HepG2 (cell line): ENCODE measurements around the gene HEXIM1. TPM values are rescaled to one million over a fixed set of nuclear protein-coding genes. Genes with fewer than 3 reads are reported as not detected.

Experiments
- ATAC-seq: fragments of 200-7000 bp; cut with Tn5 transposase; 3 replicates; pipeline ENCODE4 v1.9.1; 2020; ENCODE audit warnings: mild to moderate bottlenecking, moderate library complexity
- BruUV-seq: library from RNA; stranded (reverse); fragments of 400-500 nt; replicated peaks from 2 replicates; lab custom pipeline; 2021; lab: Mats Ljungman, UMichigan
- CTCF ChIA-PET: fragments of 300-600 bp; formaldehyde crosslinking; extraction: SDS; loops from one replicate; lab custom pipeline; 2021; ENCODE audit warnings: low total read pairs, inconsistent platforms, low intra/inter-chr PET ratio; lab: Yijun Ruan, JAX
- POLR2A ChIA-PET: fragments of 350-600 bp; sonication (Branson Sonifier 250); formaldehyde crosslinking; loops from one replicate; lab custom pipeline; 2020; ENCODE audit warnings: antibody characterized with exemption, inconsistent platforms; lab: Yijun Ruan, JAX
- DNase-seq: peaks from one replicate; pipeline ENCODE4 v3.0.0-alpha.2; 2015; ENCODE audit warnings: low spot score
- FAIRE-seq: peaks from 3 replicates; lab custom pipeline; 2011; peaks lifted over from hg19 to GRCh38; lab: Jason Lieb, UNC
- H2AFZ ChIP-seq: one replicate; pipeline ENCODE4 v1.6.1; 2011; ENCODE audit warnings: low read length, inconsistent platforms
- H3K27ac ChIP-seq: fragments of 300-600 bp; 3 replicates; pipeline ENCODE4 v1.8.0; 2011; ENCODE audit warnings: mixed run types, mild to moderate bottlenecking, mixed read lengths, low read length, inconsistent platforms; ENCODE audit not compliant: insufficient read depth; ENCODE audit errors: extremely low read length
- H3K27me3 ChIP-seq, 2 experiments: fragments of 200-600 bp in 1 of 2; 2 replicates in 1 of 2; 3 replicates in 1 of 2; pipeline versions ENCODE4 v1.6.0 to v1.8.0; 2011; ENCODE audit warnings: low read length in 2 of 2, mild to moderate bottlenecking in 2 of 2, moderate library complexity in 2 of 2, inconsistent platforms in 1 of 2; ENCODE audit not compliant: insufficient read depth in 2 of 2, control insufficient read depth in 1 of 2
- H3K36me3 ChIP-seq, 2 experiments: fragments of 200-600 bp in 1 of 2; replicated peaks in 1 of 2; 2 replicates in 1 of 2; 3 replicates in 1 of 2; pipeline versions ENCODE4 v1.5.1 to v1.8.0; 2011; ENCODE audit warnings: low read length in 2 of 2, inconsistent platforms in 1 of 2; ENCODE audit not compliant: insufficient read depth in 2 of 2, control insufficient read depth in 1 of 2
- H3K4me1 ChIP-seq: 2 replicates; pipeline ENCODE4 v1.5.1; 2012; ENCODE audit warnings: low read length, inconsistent platforms; ENCODE audit not compliant: insufficient read depth
- H3K4me2 ChIP-seq: 2 replicates; pipeline ENCODE4 v1.6.0; 2011; ENCODE audit warnings: low read depth, low read length, inconsistent platforms
- H3K4me3 ChIP-seq, 3 experiments: fragments of 200-600 bp in 1 of 3; sonication (generic), shearing (Covaris generic) in 1 of 3; replicated peaks in 1 of 3; 2 replicates each; pipeline ENCODE4 v1.5.1; 2011 to 2016; ENCODE audit warnings: low read length in 3 of 3, inconsistent platforms in 2 of 3, low read depth in 2 of 3, mild to moderate bottlenecking in 2 of 3, control low read depth in 1 of 3, mixed read lengths in 1 of 3; ENCODE audit not compliant: insufficient read depth in 1 of 3
- H3K79me2 ChIP-seq: one replicate; pipeline ENCODE4 v1.6.1; 2011; ENCODE audit warnings: low read length, inconsistent platforms; ENCODE audit not compliant: insufficient read depth
- H3K9ac ChIP-seq: 2 replicates; pipeline ENCODE4 v1.6.0; 2011; ENCODE audit warnings: mild to moderate bottlenecking, low read depth, low read length, inconsistent platforms; ENCODE audit not compliant: insufficient read depth
- H3K9me3 ChIP-seq: 2 replicates; pipeline ENCODE4 v1.5.1; 2012; ENCODE audit warnings: mild to moderate bottlenecking, low read length
- H4K20me1 ChIP-seq: 2 replicates; pipeline ENCODE4 v1.6.0; 2011; ENCODE audit warnings: inconsistent platforms, mild to moderate bottlenecking, low read length, moderate library complexity; ENCODE audit not compliant: insufficient read depth
- CBX2 ChIP-seq, 2 experiments: fragments of 200-600 bp in 1 of 2; sonication (generic); formaldehyde crosslinking in 1 of 2; IDR thresholded peaks; 2 replicates each; pipeline versions ENCODE4 v1.7.0 to v1.8.1; 2018 to 2022; ENCODE audit warnings: low read depth in 2 of 2, low read length in 1 of 2, mild to moderate bottlenecking in 1 of 2, missing genetic modification reagents in 1 of 2
- GATAD2A ChIP-seq: IDR thresholded peaks from 2 replicates; pipeline ENCODE4 v1.6.1; 2016
- HDAC6 ChIP-seq: fragments of 200-600 bp; sonication (generic); IDR thresholded peaks from 2 replicates; pipeline ENCODE4 v1.7.0; 2017; ENCODE audit warnings: mild to moderate bottlenecking, antibody characterized with exemption, low read length, low read depth
- HES4 ChIP-seq: sonication (generic); formaldehyde crosslinking; IDR thresholded peaks from 2 replicates; pipeline ENCODE4 v1.9.0; 2021; ENCODE audit warnings: mild to moderate bottlenecking, missing genetic modification reagents, borderline replicate concordance
- IRX3 ChIP-seq: sonication (generic); formaldehyde crosslinking; IDR thresholded peaks from 2 replicates; pipeline ENCODE4 v1.8.1; 2023; ENCODE audit warnings: mild to moderate bottlenecking, low read depth, missing genetic modification reagents, borderline replicate concordance
- ISL2 ChIP-seq: sonication (generic); formaldehyde crosslinking; IDR thresholded peaks from 2 replicates; pipeline ENCODE4 v1.5.0; 2020; ENCODE audit warnings: missing genetic modification reagents
- MEIS1 ChIP-seq: sonication (generic); formaldehyde crosslinking; IDR thresholded peaks from 2 replicates; pipeline ENCODE4 v1.9.0; 2021; ENCODE audit warnings: mild to moderate bottlenecking, missing genetic modification reagents, moderate library complexity, borderline replicate concordance
- NFKBIZ ChIP-seq: IDR thresholded peaks from 2 replicates; pipeline ENCODE4 v1.6.1; 2018; ENCODE audit warnings: missing genetic modification reagents, missing compliant biosample characterization
- SMAD1 ChIP-seq: sonication (generic); formaldehyde crosslinking; IDR thresholded peaks from 2 replicates; pipeline ENCODE4 v1.4.0; 2020; ENCODE audit warnings: missing genetic modification reagents, low read depth, mild to moderate bottlenecking, borderline replicate concordance
- SMAD3 ChIP-seq: sonication (generic); formaldehyde crosslinking; IDR thresholded peaks from 2 replicates; pipeline ENCODE4 v1.4.0; 2020; ENCODE audit warnings: missing genetic modification reagents
- ZFP90 ChIP-seq: sonication (generic); formaldehyde crosslinking; IDR thresholded peaks from 2 replicates; pipeline ENCODE4 v1.8.0; 2022; ENCODE audit warnings: missing genetic modification reagents, mild to moderate bottlenecking, inconsistent platforms, borderline replicate concordance
- ZNF33A ChIP-seq: sonication (generic); formaldehyde crosslinking; IDR thresholded peaks from 2 replicates; pipeline ENCODE4 v1.5.1; 2020; ENCODE audit warnings: missing genetic modification reagents, mild to moderate bottlenecking, moderate library complexity, borderline replicate concordance
- ZNF841 ChIP-seq: sonication (generic); formaldehyde crosslinking; IDR thresholded peaks from 2 replicates; pipeline ENCODE4 v1.8.1; 2023; ENCODE audit warnings: missing genetic modification reagents, borderline replicate concordance
- WGBS: methylation state at CpG from one replicate; pipeline ENCODE4 v1.1.6; 2017; ENCODE audit warnings: low lambda C conversion rate; 5-methylcytosine and 5-hydroxymethylcytosine counted together
- in situ Hi-C: cut with HindIII; loops from 2 replicates; pipeline ENCODE4 v1.10.0; 2017; ENCODE audit warnings: low pct_unique_long_range_greater_than_20kb; ENCODE audit not compliant: extremely low pct_ligation_motif_present
- intact Hi-C: fragments of 100-400 bp; cut with micrococcal nuclease; formaldehyde crosslinking; loops from one replicate; pipeline ENCODE4 v1.10.0; 2022; ENCODE audit not compliant: unreplicated experiment
- polyA plus RNA-seq, 8 experiments: library from polyadenylated mRNA; depleted of rRNA in 3 of 8; stranded (reverse) in 7 of 8; unstranded in 1 of 8; fragments of >200 nt; fragmentation: Illumina TruSeq in 4 of 8; extraction: Trizol in 4 of 8; gene quantifications; 2 replicates each; pipeline versions ENCODE4 v1.2.1 to v1.2.3, GENCODE V29; 2011 to 2016; ENCODE audit warnings: low read depth in 4 of 8, missing spikeins in 1 of 8, mixed read lengths in 1 of 8; ENCODE audit not compliant: insufficient read depth in 1 of 8
- total RNA-seq, 5 experiments: library from RNA; depleted of rRNA; stranded (reverse); fragments of >200 nt; fragmentation: Illumina TruSeq; extraction: Trizol; gene quantifications; 2 replicates each; pipeline ENCODE4 v1.2.3, GENCODE V29; 2016; ENCODE audit warnings: low read depth in 1 of 5
- TF ChIP-seq, protein P1 (sequence below): sonication (generic); formaldehyde crosslinking; IDR thresholded peaks from 2 replicates; pipeline ENCODE4 v1.5.1; 2020; ENCODE audit warnings: mild to moderate bottlenecking, missing genetic modification reagents, borderline replicate concordance
- TF ChIP-seq, protein P2 (sequence below), 2 experiments: sonication (generic) in 1 of 2; formaldehyde crosslinking in 1 of 2; IDR thresholded peaks; 2 replicates each; pipeline versions ENCODE4 v1.4.0 to v1.6.1; 2018 to 2020; ENCODE audit warnings: missing genetic modification reagents in 2 of 2, borderline replicate concordance in 1 of 2, low read depth in 1 of 2, mild to moderate bottlenecking in 1 of 2, missing biosample characterization in 1 of 2
- TF ChIP-seq, protein P3 (sequence below): sonication (generic); formaldehyde crosslinking; IDR thresholded peaks from 2 replicates; pipeline ENCODE4 v1.8.1; 2023; ENCODE audit warnings: missing genetic modification reagents, mild to moderate bottlenecking, borderline replicate concordance

The HEXIM1 gene
- total and polyA plus RNA-seq, 2 of the 13 experiments (the other 11 are each of a cell fraction or from before 2014, with no cell fraction given), result 10.5 to 16.6 TPM

DNA sequence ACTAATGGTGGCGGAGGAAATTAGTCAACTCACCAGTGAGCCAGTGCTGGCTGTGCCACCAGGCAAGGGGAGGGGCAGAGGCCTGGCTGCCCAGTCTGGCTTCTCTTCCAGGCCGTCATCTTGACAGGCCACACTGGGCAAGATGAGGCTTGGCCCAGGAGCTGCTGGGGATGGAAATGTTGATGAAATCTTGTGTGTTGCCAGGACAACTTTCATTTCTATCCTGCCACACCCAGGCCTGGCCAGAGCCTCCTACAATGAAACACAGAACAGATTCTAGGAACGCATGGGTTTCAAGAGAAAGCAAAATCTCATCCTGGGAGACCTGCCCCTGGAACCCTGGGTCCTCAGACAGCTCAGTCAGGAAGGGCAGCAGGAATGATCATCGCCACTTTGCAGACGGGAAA is 22.7 kb downstream of the HEXIM1 start (continued):
- TF ChIP-seq, protein P1, sequence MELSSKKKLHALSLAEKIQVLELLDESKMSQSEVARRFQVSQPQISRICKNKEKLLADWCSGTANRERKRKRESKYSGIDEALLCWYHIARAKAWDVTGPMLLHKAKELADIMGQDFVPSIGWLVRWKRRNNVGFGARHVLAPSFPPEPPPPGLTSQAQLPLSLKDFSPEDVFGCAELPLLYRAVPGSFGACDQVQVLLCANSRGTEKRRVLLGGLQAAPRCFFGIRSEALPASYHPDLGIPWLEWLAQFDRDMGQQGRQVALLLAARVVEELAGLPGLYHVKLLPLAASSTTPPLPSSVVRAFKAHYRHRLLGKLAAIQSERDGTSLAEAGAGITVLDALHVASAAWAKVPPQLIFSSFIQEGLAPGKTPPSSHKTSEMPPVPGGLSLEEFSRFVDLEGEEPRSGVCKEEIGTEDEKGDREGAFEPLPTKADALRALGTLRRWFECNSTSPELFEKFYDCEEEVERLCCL (CRISPR knock-in tag), result no peak
- TF ChIP-seq, protein P2, sequence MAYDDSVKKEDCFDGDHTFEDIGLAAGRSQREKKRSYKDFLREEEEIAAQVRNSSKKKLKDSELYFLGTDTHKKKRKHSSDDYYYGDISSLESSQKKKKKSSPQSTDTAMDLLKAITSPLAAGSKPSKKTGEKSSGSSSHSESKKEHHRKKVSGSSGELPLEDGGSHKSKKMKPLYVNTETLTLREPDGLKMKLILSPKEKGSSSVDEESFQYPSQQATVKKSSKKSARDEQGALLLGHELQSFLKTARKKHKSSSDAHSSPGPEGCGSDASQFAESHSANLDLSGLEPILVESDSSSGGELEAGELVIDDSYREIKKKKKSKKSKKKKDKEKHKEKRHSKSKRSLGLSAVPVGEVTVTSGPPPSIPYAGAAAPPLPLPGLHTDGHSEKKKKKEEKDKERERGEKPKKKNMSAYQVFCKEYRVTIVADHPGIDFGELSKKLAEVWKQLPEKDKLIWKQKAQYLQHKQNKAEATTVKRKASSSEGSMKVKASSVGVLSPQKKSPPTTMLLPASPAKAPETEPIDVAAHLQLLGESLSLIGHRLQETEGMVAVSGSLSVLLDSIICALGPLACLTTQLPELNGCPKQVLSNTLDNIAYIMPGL (CRISPR knock-in tag; IDR thresholded peaks at IDR 0.05; ENCODE audit: borderline replicate concordance in 1 of 2, low read depth in 1 of 2), result no peak
- TF ChIP-seq SMAD1 (CRISPR knock-in tag), result peak; percentile 78; the same call in 1 of the 2 replicates

DNA sequence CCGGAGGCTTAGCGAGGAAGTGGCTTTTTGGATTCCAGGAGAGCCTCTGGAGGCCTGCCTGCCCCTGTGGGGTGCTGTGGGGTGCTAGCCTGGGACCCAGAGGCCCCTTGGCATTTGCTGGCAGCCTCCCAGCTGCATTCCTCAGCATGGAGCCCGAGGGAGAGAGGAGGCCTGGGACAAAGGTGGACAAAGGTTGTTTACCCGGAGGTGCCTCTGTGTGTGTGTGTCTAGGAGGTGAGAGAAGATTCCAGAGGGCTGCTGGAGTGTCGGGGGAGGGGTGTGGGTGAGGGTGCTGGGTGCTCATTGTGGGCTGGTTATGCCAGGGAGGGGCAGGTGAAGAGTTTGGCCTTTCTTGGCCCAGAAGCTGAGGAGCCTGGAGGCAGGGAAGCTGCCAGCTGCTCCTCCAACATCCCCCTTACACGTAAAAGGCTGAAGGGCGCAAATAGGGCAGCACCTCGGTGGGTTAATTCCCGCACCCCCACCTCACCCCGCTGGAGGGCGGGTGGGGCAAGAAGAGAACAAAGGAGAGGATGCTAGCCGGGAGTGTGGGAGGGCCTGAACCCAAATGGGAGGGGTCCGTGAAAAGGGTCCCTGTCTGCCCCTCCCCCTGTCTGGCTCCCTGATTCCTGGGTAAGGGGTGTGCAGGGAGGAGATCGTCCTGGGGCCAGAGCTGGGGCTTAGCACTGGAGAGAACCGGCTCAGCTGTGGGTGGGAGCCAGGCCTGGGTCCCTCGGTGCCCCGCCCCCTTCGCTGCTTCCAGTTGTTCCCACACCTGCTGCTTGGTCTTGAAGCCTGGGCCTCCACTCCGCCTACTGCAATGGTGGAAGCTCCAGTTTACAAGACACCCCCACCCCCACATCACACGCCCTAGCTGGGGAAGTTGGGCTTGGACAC is 23.3 kb downstream of the HEXIM1 start:
- peak; percentile 98 for FAIRE-seq
- 0 out of 2 replicates have a peak, but pooled peaks have one; percentile 51 for TF ChIP-seq ISL2
- TF ChIP-seq SMAD3 (CRISPR knock-in tag), result peak; percentile 73; the same call in 1 of the 2 replicates
- TF ChIP-seq ZNF841 (CRISPR knock-in tag), result no peak
- TF ChIP-seq GATAD2A (CRISPR knock-in tag), result peak; percentile 94
- 0 out of 2 replicates have a peak, but pooled peaks have one; percentile 21 for TF ChIP-seq MEIS1
- TF ChIP-seq, protein P3, sequence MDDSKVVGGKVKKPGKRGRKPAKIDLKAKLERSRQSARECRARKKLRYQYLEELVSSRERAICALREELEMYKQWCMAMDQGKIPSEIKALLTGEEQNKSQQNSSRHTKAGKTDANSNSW (CRISPR knock-in tag), result peak; percentile 28; the same call in 1 of the 2 replicates
- no peak for TF ChIP-seq HDAC6
- TF ChIP-seq ZNF33A, result no peak
- TF ChIP-seq ZFP90 (CRISPR knock-in tag), result peak; percentile 77; the same call in 1 of the 2 replicates
- TF ChIP-seq HES4 (CRISPR knock-in tag), result peak; percentile 47; the same call in 1 of the 2 replicates
- peak; percentile 59; the same call in 1 of the 2 replicates for TF ChIP-seq NFKBIZ (CRISPR knock-in tag)
- no peak for TF ChIP-seq CBX2 (IDR thresholded peaks at IDR 0.05; ENCODE audit: low read depth, low read length)
- peak; percentile 87 for TF ChIP-seq CBX2 (CRISPR knock-in tag; IDR thresholded peaks at IDR 0.05; ENCODE audit: low read depth)
- peak; percentile 21; the same call in 1 of the 2 replicates for TF ChIP-seq IRX3 (CRISPR knock-in tag)

More for the DNA sequence above, 23.3 kb downstream of the HEXIM1 start:
- Histone ChIP-seq H3K27me3 (no peaks in the 10 kb centered on the region), H2AFZ (no peak overlapping the region), H3K36me3 (peaks cover 10 to 18% of the 10 kb centered on the region in 2 experiments), H3K9me3 (no peaks in the 10 kb centered on the region), H3K79me2 (no peaks in the 10 kb centered on the region), H4K20me1 (no peaks in the 10 kb centered on the region), H3K9ac (peak overlapping the region; percentile 93), H3K4me2 (peak overlapping the region; percentile 100), H3K27ac (peak overlapping the region; percentile 97), H3K4me1 (peaks cover 68% of the 10 kb centered on the region), H3K4me3 (peak overlapping the region; percentile 45 to 68 (median 53); a peak in 5 of 6 replicates)
- ChIA-PET POLR2A (interaction anchor here (0.5 to 24.3 kb wide), 17 partner anchors 12 to 1045 kb away, joined by 3 to 2487 read pairs (median 10); partner anchors contain the start of genes ACBD4, HEXIM1, HEXIM2 and MAP3K14), CTCF (interaction anchor here (0.7 to 3.2 kb wide), 4 partner anchors 11 to 36 kb away, joined by 3 to 10 read pairs (median 4); partner anchors contain the start of genes ACBD4 and HEXIM1)
- no TSS peak for BruUV-seq
- in situ Hi-C loops (no loop called here), intact Hi-C loops (loop anchor here (1.0 kb wide), 1 partner anchor 10 kb away; the partner anchor contains the start of gene HEXIM2)
- DNase-seq (peak; percentile 94), ATAC-seq (peak; percentile 66)
- 8% methylated on average over 19 of the region's 20 CpGs for WGBS
